K562 (cell line): ENCODE measurements around the gene LIMS1. TPM values are rescaled to one million over a fixed set of nuclear protein-coding genes. Genes with fewer than 3 reads are reported as not detected.

ENCODE experiments used
- ATF2 ChIP-seq: sonication (generic); formaldehyde crosslinking; IDR thresholded peaks from 2 replicates; pipeline ENCODE4 v1.8.1; 2022; ENCODE audit warnings: missing genetic modification reagents
- CCNT2 ChIP-seq: IDR thresholded peaks from 2 replicates; pipeline ENCODE4 v1.6.1; 2011; ENCODE audit warnings: borderline replicate concordance, low read depth, mild to moderate bottlenecking, moderate library complexity, mixed read lengths, low read length; ENCODE audit not compliant: insufficient read length; ENCODE audit errors: extremely low read depth
- CTCFL ChIP-seq: IDR thresholded peaks from 2 replicates; pipeline ENCODE4 v1.6.1; 2011; ENCODE audit warnings: borderline replicate concordance, low read depth, mild to moderate bottlenecking, moderate library complexity, low read length; ENCODE audit not compliant: insufficient read depth, poor library complexity, severe bottlenecking
- GATAD2A ChIP-seq: fragments of 450-650 bp; IDR thresholded peaks from 2 replicates; pipeline ENCODE4 v1.6.1; 2017
- GATAD2B ChIP-seq: fragments of 450-650 bp; IDR thresholded peaks from 2 replicates; pipeline ENCODE4 v1.6.1; 2017; ENCODE audit warnings: mild to moderate bottlenecking, borderline replicate concordance
- HCFC1 ChIP-seq: IDR thresholded peaks from 2 replicates; pipeline ENCODE4 v1.6.1; 2012; ENCODE audit warnings: low read depth, low read length, improper control_type of control experiment
- L3MBTL2 ChIP-seq: fragments of 450-650 bp; IDR thresholded peaks from 2 replicates; pipeline ENCODE4 v1.6.1; 2016; ENCODE audit warnings: mild to moderate bottlenecking, moderate library complexity
- LCOR ChIP-seq: sonication (generic); formaldehyde crosslinking; IDR thresholded peaks from 2 replicates; pipeline ENCODE4 v1.8.0; 2022; ENCODE audit warnings: mild to moderate bottlenecking, missing genetic modification reagents
- MTA3 ChIP-seq: fragments of 450-650 bp; formaldehyde crosslinking; IDR thresholded peaks from 2 replicates; pipeline ENCODE4 v1.6.1; 2017; ENCODE audit warnings: mild to moderate bottlenecking, borderline replicate concordance
- PHF8 ChIP-seq: fragments of 200-600 bp; sonication (generic); IDR thresholded peaks from 2 replicates; pipeline ENCODE4 v1.6.1; 2012; ENCODE audit warnings: mixed run types, mild to moderate bottlenecking, inconsistent platforms, low read length, moderate library complexity, borderline replicate concordance
- RBFOX2 ChIP-seq: fragments of 200-400 bp; formaldehyde crosslinking; IDR thresholded peaks from 2 replicates; pipeline ENCODE4 v1.6.1; 2017; ENCODE audit warnings: low read depth, mild to moderate bottlenecking, low read length, moderate library complexity
- TBP ChIP-seq: optimal IDR thresholded peaks from 2 replicates; pipeline ENCODE3; 2011; ENCODE audit warnings: low read depth, low read length, improper control_type of control experiment
- TCF3 ChIP-seq: sonication (generic); formaldehyde crosslinking; IDR thresholded peaks from 2 replicates; pipeline ENCODE4 v1.4.0; 2020; ENCODE audit warnings: mild to moderate bottlenecking, missing genetic modification reagents
- TFAP4 ChIP-seq: sonication (generic); formaldehyde crosslinking; IDR thresholded peaks from 2 replicates; pipeline ENCODE4 v1.8.0; 2022; ENCODE audit warnings: missing genetic modification reagents, mild to moderate bottlenecking, moderate library complexity, borderline replicate concordance
- ZC3H8 ChIP-seq: fragments of 450-650 bp; IDR thresholded peaks from 2 replicates; pipeline ENCODE4 v1.6.1; 2017
- ZNF140 ChIP-seq: fragments of 250-450 bp; sonication (Bioruptor Pico); IDR thresholded peaks from 2 replicates; pipeline ENCODE4 v1.8.0; 2021; ENCODE audit warnings: moderate library complexity, mild to moderate bottlenecking, inconsistent platforms
- ZNF384 ChIP-seq: IDR thresholded peaks from 2 replicates; pipeline ENCODE4 v1.6.1; 2012; ENCODE audit warnings: low read depth, low read length, improper control_type of control experiment
- polyA plus RNA-seq, 8 experiments: library from polyadenylated mRNA; depleted of rRNA in 4 of 8; stranded (reverse) in 5 of 8; unstranded in 3 of 8; fragments of >200 nt; fragmentation: Nextera tagmentation in 2 of 8; fragmentation: Illumina TruSeq in 1 of 8; extraction: Ambion mirVana in 2 of 8; extraction: Trizol in 1 of 8; gene quantifications; 2 replicates each; pipeline versions ENCODE4 v1.2.1 to v1.2.3, GENCODE V29; 2011 to 2014; ENCODE audit warnings: inconsistent platforms in 1 of 8, missing spikeins in 1 of 8
- total RNA-seq, 7 experiments: library from RNA; depleted of rRNA in 6 of 7; stranded (reverse); fragments of >200 nt in 6 of 7; fragmentation: Illumina TruSeq in 2 of 7; extraction: Trizol in 2 of 7; gene quantifications; 2 replicates each; pipeline versions ENCODE4 v1.2.1 to v1.2.3, GENCODE V29; 2011 to 2021; ENCODE audit warnings: low replicate concordance in 1 of 7
- TF ChIP-seq, protein P1 (sequence below), 2 experiments: fragments of 200-800 bp in 1 of 2; sonication (Bioruptor generic) in 1 of 2; sonication (generic) in 1 of 2; formaldehyde crosslinking in 1 of 2; IDR thresholded peaks in 1 of 2; conservative IDR thresholded peaks in 1 of 2; 2 replicates each; pipeline versions ENCODE4 v1.5.0 to v1.6.1; 2016 to 2020; ENCODE audit warnings: missing compliant biosample characterization in 1 of 2, missing genetic modification characterization in 1 of 2, missing genetic modification reagents in 1 of 2
- TF ChIP-seq, protein P2 (sequence below): fragments of 450-650 bp; IDR thresholded peaks from 2 replicates; pipeline ENCODE4 v1.6.1; 2014; ENCODE audit warnings: low read depth, mild to moderate bottlenecking, moderate library complexity, borderline replicate concordance

LIMS1 gene
- total and polyA plus RNA-seq, 9 of the 15 experiments (the other 6 are each of a cell fraction or from before 2014, with no cell fraction given), result 52.8 to 134 (median 81.0) TPM

- TF ChIP-seq CTCFL, result peak; percentile 7
- TF ChIP-seq HCFC1, result 0 out of 2 replicates have a peak, but pooled peaks have one; percentile 4
- TF ChIP-seq ZNF384, result no peak
- TF ChIP-seq MTA3, result peak; percentile 75
- TF ChIP-seq, protein P1, sequence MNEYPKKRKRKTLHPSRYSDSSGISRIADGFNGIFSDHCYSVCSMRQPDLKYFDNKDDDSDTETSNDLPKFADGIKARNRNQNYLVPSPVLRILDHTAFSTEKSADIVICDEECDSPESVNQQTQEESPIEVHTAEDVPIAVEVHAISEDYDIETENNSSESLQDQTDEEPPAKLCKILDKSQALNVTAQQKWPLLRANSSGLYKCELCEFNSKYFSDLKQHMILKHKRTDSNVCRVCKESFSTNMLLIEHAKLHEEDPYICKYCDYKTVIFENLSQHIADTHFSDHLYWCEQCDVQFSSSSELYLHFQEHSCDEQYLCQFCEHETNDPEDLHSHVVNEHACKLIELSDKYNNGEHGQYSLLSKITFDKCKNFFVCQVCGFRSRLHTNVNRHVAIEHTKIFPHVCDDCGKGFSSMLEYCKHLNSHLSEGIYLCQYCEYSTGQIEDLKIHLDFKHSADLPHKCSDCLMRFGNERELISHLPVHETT (CRISPR knock-in tag; conservative IDR thresholded peaks at IDR 0.05 in 1 of 2, IDR thresholded peaks at IDR 0.05 in 1 of 2), result peak in 1 of 2 experiments; percentile 31; a peak in 1 of 4 replicates
- TF ChIP-seq GATAD2A, result 0 out of 2 replicates have a peak, but pooled peaks have one; percentile 17
- peak; percentile 52 for TF ChIP-seq CCNT2
- peak; percentile 28 for TF ChIP-seq GATAD2B
- no peak for TF ChIP-seq ZC3H8
- TF ChIP-seq L3MBTL2, result peak; percentile 82
- TF ChIP-seq RBFOX2, result peak; percentile 93
- peak; percentile 69 for TF ChIP-seq TBP
- peak; percentile 43; the same call in 1 of the 2 replicates for TF ChIP-seq LCOR (CRISPR knock-in tag)
- TF ChIP-seq PHF8, result peak; percentile 83
- TF ChIP-seq, protein P2, sequence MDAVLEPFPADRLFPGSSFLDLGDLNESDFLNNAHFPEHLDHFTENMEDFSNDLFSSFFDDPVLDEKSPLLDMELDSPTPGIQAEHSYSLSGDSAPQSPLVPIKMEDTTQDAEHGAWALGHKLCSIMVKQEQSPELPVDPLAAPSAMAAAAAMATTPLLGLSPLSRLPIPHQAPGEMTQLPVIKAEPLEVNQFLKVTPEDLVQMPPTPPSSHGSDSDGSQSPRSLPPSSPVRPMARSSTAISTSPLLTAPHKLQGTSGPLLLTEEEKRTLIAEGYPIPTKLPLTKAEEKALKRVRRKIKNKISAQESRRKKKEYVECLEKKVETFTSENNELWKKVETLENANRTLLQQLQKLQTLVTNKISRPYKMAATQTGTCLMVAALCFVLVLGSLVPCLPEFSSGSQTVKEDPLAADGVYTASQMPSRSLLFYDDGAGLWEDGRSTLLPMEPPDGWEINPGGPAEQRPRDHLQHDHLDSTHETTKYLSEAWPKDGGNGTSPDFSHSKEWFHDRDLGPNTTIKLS, result 0 out of 2 replicates have a peak, but pooled peaks have one; percentile 22
- 0 out of 2 replicates have a peak, but pooled peaks have one; percentile 33 for TF ChIP-seq ATF2 (CRISPR knock-in tag)
- peak; percentile 63; the same call in 1 of the 2 replicates for TF ChIP-seq TFAP4 (CRISPR knock-in tag)
- TF ChIP-seq ZNF140 (CRISPR knock-in tag), result no peak
- TF ChIP-seq TCF3 (CRISPR knock-in tag), result no peak
These were observed at the start of gene LIMS1 (continued) for GRCh38 chr2:108533832-108534583.
